HG03139 (cell line): ENCODE results near the gene PIGV.
"Not testable (repeated sequence)": the region's sequence is repeated elsewhere in the genome, so short reads cannot be mapped to it uniquely, and the experiment has no call there.

Experiments
- ATAC-seq: cut with Tn5 transposase; IDR thresholded peaks from one replicate; pipeline ENCODE4 v1.9.1; 2021; ENCODE audit not compliant: unreplicated experiment

PIGV gene

DNA sequence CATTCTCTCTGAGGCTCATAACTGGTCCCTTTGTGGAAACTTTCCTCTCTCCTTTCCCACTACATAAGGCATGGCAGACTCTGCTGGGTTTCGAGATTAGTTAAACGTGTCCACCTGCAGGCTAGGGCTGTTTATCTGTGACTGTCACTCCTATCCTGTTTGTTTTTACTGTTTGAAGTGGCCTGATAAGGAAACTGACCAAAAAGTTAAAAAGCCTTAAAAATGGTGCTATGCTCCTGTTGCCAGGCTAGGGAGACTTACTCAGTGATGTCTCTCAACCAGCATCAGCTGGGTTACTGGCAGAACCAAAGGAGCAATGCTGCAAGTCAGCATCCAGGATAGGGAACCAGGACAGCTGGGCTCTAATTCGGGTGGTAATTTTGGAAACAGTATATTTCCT is 3.9 kb downstream of the PIGV start:
- ATAC-seq, result no peak

DNA sequence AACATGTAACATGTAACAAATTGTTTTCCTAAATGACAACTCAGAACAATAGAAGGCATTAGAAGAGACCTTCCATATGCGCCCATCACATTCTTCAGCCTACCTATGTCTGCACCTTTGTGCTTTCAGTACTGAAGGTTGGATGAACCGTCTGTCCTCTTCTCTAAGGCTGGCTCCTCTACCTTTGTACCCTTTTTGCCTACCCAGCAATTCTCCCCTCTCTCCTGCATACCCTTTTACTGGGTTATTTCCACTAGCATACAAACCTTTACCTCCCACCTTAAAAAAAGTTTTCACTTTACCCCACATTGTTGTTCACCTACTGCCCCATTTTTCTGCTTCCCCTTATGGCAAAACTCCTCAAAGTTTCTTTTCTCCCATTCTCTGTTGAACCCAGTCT is 5.2 kb downstream of the PIGV start:
- no peak for ATAC-seq

DNA sequence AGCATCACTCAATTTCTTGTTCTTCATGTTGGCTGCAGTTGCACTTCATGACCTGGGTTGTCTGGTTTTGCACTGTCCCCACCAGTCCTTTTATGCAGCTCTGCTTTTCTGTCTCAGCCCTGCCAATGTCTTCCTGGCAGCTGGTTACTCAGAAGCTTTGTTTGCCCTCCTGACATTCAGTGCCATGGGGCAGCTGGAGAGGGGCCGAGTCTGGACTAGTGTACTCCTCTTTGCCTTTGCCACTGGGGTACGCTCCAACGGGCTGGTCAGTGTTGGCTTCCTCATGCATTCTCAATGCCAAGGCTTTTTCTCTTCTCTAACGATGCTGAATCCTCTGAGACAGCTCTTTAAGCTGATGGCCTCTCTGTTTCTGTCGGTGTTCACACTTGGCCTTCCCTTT is 6.6 kb downstream of the PIGV start:
- ATAC-seq, result no peak

DNA sequence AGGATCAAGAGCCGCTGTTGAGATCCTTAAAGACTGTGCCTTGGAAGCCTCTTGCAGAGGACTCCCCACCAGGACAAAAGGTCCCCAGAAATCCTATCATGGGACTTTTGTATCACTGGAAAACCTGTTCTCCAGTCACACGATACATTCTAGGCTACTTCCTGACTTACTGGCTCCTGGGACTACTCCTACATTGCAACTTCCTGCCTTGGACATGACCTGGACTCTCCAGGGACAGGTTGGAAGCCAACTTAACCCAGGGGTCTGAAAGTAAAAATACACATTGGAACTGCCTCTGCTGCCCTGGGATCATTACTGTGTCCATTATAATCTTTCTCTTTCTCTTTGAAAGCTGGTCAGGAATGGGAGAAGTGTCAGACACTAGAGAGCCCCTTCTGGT is 9.9 kb downstream of the PIGV start:
- ATAC-seq, result no peak

DNA sequence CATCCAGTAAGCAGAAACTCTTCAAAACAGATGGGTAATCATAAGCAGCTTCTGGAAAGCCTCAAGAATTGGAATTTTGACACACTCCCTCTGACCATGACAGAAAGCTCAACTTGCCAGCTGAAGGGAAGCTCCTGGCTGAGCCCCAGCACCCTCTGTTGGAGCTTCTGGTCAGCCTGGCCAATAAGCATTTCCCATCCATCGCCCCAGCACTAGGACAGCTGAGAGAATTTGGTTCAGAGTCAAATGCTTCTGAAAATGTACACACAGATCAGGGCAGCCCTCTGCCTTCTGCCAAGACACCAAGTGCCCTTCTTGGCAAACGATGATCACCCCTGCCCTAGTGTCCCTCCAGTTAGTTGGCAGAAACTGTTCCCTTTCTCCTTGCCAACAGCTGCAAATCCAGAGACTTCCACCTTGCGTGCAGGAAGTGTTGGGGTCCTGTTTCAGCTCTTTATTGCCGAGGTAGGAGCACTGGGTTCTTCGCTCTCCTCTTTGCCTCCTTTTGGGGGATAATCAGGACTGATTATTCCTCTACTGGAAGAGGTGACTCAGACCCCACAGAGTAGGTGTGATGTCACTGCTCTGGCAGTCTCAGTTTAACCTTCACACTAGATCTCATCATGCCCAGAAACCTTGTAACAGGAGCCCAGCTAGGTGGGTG is 11.9 kb downstream of the PIGV start:
- no peak for ATAC-seq

DNA sequence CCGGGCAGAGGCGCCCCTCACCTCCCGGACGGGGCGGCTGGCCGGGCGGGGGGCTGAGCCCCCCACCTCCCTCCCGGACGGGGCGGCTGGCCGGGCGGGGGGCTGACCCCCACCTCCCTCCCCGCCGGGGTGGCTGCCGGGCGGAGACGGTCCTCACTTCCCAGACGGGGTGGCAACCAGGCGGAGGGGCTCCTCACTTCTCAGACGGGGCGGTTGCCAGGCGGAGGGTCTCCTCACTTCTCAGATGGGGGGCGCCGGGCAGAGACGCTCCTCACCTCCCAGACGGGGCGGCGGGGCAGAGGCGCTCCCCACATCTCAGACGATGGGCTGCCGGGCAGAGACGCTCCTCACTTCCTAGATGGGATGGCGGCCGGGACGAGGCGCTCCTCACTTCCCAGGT is 16.2 kb downstream of the PIGV start:
- not testable (repeated sequence) for ATAC-seq

DNA sequence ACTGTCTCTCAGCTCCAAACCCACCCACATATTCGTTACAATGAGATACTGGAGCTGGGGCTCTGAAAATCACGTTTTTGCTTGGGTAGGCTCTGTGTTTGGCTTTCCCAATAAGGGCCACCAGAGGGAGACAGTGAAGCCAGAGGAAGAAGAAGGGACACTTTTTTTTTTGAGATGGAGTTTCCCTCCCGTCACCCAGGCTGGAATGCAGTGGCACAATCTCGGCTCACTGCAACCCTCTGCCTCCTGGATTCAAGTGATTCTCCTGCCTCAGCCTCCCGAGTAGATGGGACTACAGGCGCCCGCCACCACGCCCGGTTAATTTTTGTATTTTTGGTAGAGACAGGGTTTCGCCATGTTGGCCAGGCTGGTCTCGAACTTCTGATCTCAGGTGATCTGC is 22.4 kb downstream of the PIGV start:
- ATAC-seq, result not testable (repeated sequence)

DNA sequence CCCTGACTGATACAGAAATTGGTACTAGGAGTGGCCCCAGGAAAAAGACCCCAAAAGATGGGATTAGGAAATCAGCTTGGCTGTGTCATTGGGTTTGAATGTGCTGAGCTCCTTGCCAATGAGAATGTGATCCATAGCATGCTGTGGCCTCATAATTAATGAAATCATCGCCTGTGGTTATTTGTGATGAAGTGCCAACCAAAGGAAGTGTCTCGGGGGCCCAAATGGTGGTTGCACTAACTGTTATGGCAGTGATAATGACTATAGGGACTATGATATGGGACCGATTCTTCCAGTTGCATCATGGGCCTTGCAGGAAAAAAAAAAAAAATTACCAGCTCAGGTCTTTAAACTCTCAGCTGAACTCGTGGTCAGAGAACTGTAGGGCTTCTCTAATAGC is 23.3 kb downstream of the PIGV start:
- no peak for ATAC-seq

DNA sequence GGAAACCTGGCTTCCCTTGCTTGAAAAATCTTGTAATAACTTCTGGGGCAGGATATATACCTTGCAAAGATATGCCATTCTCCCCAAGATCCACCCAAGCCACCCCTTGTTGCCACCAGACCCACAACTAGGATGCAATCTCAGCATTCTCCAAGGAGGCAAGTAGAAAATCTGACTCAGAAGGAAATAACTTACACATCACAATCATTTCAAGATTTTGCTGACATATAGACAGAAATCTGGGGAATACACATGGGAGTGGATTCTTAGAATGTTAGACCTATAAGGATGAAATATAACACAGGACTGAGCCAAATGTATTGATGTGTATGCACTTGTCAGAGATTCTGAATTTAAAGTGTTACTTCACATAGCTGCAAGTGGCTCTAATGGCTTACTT is 24.0 kb downstream of the PIGV start:
- no peak for ATAC-seq

DNA sequence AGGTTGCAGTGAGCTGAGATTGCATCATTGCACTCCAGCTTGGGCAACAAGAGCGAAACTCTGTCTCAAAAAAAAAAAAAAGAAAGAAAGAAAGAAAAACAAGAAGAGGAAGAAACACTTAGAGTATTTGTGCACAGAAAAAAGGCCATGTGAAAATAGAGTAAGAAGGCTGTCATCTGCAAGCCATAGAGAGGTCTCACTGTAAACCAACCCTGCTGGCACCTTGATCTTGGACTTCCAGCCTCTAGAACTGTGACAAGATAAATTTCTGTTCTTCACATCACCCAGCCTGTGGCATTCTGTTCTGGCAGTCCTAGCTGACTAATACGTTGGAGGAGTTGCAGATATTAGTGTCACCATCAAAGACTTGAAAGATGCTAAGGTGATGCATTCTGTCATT is 26.6 kb downstream of the PIGV start:
- ATAC-seq, result no peak

DNA sequence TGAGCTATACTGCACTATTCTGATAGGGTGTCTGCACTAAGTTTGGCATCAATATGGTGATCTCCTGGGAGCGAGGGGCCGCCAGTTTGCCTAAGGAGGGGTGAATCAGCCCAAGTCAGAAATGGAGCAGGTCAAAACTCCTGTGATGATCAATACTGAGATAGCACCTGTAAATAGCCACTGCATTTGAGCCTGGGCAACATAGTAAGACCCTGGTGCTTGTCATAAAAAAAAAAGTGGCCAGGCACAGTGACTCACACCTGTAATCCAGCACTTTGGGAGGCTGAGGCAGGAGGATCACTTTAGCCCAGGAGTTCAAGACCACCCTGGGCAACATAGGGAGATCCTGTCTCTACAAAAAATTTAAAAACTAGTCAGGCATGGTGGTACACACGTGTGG is 27.1 kb downstream of the PIGV start:
- no peak for ATAC-seq

DNA sequence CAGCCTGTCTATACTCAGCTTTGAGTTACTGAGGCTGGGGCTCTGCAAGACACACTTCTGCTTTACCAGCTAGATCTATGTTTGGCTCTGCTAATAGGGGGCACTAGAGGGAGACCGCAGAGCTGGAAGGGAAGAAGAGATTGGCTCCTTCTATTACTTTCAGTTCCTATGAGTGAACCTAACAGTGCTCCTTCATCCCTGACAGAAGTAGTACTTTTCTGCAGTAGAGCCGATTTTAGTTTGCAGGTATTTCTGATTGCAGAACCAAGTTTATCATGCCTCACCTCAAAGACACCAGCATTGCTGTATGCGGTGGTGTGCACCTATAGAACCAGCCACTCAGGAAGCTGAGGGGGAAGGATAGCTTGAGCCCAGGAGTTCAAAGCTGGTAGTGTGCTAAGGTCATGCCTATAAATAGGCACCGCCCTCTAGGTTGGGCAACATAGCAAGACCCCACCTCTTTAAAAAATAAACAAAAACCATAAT is 33.1 kb downstream of the PIGV start:
- ATAC-seq, result peak; percentile 80

DNA sequence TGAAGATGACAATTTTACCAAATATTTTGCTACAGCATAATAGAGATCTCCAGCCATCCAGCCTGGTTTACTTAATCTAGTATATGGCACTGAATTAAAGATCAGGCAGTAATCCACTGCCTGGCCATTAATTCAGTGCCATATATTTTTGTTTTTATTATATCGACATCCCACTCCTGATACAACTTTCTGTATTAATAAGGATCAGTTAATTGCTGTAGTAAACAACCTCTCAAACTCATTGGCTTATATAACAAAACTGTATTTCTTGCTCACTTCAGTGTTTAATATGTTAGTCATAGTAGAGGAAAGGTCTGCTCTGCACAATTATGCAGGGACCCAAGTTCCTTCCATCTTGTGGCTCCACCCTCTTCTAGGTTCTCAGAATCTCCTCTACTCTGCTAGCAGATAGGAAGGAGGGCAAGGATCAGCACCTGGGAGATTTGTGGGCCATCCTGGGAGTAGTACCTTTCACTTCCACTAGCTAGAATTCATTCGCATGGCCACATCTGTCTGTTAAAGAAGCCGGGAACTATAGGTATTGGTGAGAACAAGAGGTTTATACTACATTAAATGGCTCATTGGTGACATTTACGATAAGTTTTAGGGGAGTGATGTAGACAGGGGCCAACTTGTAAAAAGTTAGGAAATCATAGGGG is 35.1 kb downstream of the PIGV start:
- ATAC-seq, result no peak

DNA sequence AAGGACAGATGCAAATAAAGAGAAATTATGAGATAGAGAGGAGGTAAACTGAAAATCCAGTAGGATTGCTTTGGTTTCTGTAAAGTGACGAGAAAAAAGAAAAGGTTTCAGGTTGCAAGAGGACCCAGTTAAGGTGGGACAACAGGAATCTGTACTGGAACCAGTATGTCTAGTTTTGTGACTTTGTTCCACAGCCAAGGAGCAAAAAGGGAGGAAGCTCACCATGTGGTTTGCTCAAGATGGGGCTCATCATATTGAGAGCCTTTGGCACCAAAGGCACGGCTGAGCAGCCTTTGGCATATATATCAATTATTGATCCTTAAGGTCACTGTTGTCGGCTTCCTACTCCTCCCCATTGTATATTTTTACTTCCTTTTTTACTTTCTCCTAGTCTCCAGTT is 37.0 kb downstream of the PIGV start:
- ATAC-seq, result no peak

DNA sequence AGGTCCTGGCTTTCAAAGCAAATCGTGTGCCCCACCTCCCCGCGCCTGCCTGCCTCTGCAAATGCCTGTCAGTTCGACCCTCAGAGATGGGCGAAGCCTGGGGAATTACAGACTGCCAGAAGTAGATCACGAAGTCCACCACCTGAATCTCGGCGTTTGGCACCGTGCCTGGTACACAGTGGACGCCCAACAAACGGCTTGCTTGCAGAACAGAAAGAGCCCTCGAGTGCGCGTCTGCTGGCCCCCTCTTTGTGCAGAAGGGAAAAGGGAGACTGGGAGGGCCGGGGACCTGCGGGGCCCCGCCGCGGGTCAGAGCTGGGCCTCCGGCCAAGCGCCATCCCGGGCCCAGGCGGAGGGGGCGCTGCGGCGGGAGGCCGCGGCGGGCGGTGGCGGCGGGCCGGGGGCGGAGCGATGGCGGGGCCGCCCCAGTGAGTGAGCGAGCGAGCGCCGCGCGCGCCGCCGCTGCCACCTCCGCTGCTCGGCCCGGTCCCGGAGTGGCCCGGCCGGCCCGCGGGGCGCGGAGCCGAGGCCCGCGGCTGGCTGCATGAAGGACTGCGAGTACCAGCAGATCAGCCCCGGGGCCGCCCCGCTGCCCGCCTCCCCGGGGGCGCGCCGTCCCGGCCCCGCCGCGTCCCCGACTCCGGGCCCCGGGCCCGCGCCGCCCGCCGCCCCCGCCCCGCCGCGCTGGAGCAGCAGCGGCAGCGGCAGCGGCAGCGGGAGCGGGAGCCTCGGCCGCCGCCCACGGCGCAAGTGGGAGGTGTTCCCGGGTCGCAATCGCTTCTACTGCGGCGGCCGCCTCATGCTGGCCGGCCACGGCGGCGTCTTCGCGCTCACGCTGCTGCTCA is 38.7 kb downstream of the PIGV start, which contains the start of gene ZDHHC18:
ZDHHC18 (plus strand) TSS at position 428 of the 845 bp plus-strand sequence; CDS start at position 545, 117 bp downstream.
- peak; percentile 65 for ATAC-seq

DNA sequence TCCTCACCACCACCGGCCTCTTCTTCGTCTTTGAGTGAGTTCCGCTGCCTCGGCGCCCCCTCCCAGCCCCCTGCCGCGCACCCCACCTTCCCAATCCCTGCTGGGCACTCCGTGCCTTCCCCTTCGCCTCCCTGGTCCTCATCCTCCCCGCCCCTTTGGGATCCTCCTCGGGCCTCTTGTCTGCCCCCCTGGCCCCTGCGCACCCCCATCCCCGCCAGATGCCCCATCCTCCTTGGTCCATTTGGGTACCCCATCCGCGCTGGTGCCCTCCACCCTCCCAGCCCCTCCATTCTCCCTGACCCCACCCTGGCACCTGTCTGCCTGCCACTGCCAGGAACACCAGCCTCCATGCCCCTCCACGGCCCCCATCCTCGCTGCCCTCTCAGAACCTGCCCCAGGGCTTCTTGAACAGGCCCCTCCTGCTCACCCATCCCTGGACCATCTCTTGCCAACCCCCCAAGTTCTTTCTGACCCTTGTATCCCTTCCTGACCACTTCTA is 39.4 kb downstream of the PIGV start:
- no peak for ATAC-seq

DNA sequence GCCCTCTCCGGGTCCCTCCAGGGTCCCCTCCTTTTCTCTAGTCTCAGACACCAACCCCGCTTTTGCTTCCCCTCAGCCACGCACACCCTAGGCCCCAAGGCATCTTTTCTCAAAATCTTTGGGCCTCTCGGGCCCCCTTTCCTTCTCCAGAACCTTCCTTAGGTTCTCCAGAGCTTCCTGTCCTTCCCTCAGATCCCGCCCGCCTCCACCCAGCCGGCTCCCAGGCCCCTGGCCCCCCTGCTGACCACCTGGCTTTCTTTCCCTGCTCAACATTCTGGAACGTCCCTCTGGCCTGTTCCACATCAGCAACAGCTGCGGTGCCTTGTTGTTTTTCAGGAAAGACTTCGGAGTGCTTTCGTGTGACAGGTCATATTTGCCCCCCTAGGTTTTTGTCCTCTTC is 39.9 kb downstream of the PIGV start:
- ATAC-seq, result no peak

DNA sequence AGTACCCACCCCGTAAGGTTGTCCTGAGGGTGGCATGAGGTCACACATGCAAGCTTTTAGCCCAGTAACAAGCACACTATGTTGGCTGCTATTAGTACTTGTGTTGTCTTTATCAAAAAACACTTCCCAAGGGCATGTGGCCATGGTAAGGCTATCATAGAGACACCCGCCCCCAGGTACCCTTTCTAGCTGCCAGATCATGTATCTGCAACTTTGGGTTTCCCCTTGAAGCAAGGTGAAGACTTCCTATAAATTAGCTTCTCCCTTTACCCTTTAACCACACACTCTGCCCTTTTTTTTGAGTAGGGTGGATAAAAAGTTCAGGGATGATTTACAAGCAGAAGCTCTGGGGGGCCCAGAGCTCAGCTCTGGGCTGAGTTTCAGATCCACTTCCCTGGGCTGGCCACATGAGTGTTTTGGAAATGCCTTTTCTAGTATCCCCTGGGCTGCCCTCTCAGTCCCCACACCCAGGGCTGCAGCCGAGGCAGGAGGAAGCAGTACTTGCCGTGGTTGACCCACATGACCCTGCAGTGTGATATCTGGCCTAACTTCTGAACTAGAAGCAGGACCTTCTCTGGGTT is 40.8 kb downstream of the PIGV start:
- no peak for ATAC-seq

DNA sequence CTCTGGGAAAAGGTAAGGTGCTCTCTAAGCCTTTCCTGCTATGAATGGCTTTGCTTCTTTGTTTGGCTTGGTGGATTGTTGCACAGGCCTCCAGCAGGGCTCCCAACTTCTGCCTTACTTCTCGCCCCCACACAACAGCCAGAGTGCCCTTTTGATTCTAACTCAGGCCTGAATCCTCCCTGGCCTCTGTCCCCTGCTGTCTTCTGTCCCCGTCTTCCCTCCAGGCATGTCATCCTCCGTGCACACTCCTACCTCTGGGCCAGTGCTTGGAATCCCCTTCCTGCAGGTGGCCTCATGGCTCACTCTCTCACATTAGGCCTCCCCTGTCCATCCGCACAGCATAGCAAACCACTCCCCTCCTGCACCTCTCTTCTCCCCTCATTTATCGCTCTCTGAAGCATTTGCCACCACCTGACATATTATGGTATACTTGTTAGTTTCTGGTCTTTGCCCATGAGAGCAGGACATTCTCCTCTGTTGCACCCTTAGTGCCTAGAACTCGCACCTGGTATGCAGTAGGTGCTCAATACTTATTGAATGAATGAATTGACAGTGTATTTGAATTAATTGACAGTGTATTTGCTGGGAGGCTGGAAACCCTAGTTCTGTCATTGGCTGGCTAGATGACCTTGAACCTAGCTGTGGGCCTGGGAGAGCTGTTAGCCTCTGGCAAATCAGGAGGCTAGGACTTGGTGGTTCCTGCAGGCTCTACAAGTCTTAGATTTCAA is 41.6 kb downstream of the PIGV start:
- ATAC-seq, result no peak

DNA sequence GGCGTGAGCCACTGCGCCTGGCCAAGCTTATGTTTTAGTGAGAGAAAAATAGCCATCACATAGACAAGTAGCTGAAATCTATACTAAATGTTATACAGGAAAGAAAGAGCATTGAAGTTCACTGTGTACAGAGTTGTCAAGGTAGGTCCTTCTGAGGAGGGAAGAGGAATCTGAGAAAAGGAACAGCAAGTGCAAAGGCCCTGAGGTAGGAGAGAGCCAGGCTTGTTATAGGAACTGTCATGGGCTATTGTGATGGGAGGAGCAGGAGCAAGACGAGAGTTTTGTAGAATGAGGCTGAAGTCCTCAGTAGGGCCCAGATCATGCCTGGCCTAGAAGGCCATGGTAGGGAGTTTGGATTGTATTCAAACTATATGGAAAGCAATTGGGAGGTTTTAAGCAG is 43.3 kb downstream of the PIGV start:
- no peak for ATAC-seq
